Activated CD4-positive, alpha-beta memory T cell treated with anti-CD3 and anti-CD28 coated beads for 36 hours (primary cell): Measurements from ENCODE around the gene ADCY2. TPM values are rescaled to one million over a fixed set of nuclear protein-coding genes. Genes with fewer than 3 reads are reported as not detected.

ENCODE experiments used
- CTCF ChIA-PET: fragments of 350-600 bp; sonication (Branson Sonifier 250); formaldehyde crosslinking; loops from one replicate; lab custom pipeline; 2021; ENCODE audit warnings: antibody characterized with exemption, inconsistent platforms; lab: Charles Lee
- POLR2A ChIA-PET: fragments of 350-600 bp; sonication (Branson Sonifier 250); formaldehyde crosslinking; loops from one replicate; lab custom pipeline; 2021; ENCODE audit warnings: antibody characterized with exemption; lab: Charles Lee
- DNase-seq: peaks from one replicate; pipeline ENCODE4 v3.0.0-alpha.2; 2020
- H3K27ac Mint-ChIP-seq: one replicate; pipeline ENCODE4 v1.8.0; 2021; ENCODE audit warnings: mixed read lengths
- H3K27me3 Mint-ChIP-seq: one replicate; pipeline ENCODE4 v1.8.0; 2021; ENCODE audit warnings: mixed read lengths
- H3K36me3 Mint-ChIP-seq: one replicate; pipeline ENCODE4 v1.8.0; 2021; ENCODE audit warnings: mixed read lengths
- H3K4me1 Mint-ChIP-seq: one replicate; pipeline ENCODE4 v1.8.0; 2021; ENCODE audit warnings: low read depth, mixed read lengths
- H3K4me3 Mint-ChIP-seq: one replicate; pipeline ENCODE4 v1.8.0; 2021; ENCODE audit warnings: mild to moderate bottlenecking, mixed read lengths
- H3K9me3 Mint-ChIP-seq: one replicate; pipeline ENCODE4 v1.8.0; 2021; ENCODE audit warnings: mixed read lengths
- intact Hi-C: fragments of 100-400 bp; cut with micrococcal nuclease; formaldehyde crosslinking; loops from one replicate; pipeline ENCODE4 v1.15.1; 2023
- total RNA-seq, 2 experiments: library from RNA; stranded (reverse); gene quantifications; one replicate each; pipeline ENCODE4 v1.2.3, GENCODE V29; 2021

ADCY2 gene
- total RNA-seq, 2 experiments from 2014 or later: not detected

- Mint-ChIP-seq H3K36me3 (no peaks in the 10 kb centered on the region), H3K27me3 (peaks cover 1% of the 10 kb centered on the region), H3K4me1 (no peaks in the 10 kb centered on the region), H3K4me3 (no peak overlapping the region), H3K9me3 (no peaks in the 10 kb centered on the region), H3K27ac (no peak overlapping the region)
- ChIA-PET POLR2A (no interaction called here), CTCF (no interaction called here)
- intact Hi-C loops: no loop called here
- DNase-seq: no peak
Observed at GRCh38 chr5:7539571-7539970, 143.6 kb downstream of the ADCY2 start.

- Mint-ChIP-seq H3K27ac (no peak overlapping the region), H3K9me3 (no peaks in the 10 kb centered on the region), H3K36me3 (no peaks in the 10 kb centered on the region), H3K4me1 (no peaks in the 10 kb centered on the region), H3K4me3 (no peak overlapping the region), H3K27me3 (peaks cover 1% of the 10 kb centered on the region)
- POLR2A ChIA-PET: no interaction called here
- CTCF ChIA-PET: interaction anchor here (0.9 kb wide), 1 partner anchor 205 kb away, joined by 3 read pairs; no protein-coding TSS in a partner anchor
- no peak for DNase-seq
- intact Hi-C loops: no loop called here
Observed at GRCh38 chr5:7540736-7541485, 145.0 kb downstream of the ADCY2 start.

GRCh38 chr5:7541898-7542297 is 146.0 kb downstream of the ADCY2 start:
- peaks cover 1% of the 10 kb centered on the region for H3K27me3 Mint-ChIP-seq
- CTCF ChIA-PET: interaction anchor here (0.9 kb wide), 1 partner anchor 204 kb away, joined by 3 read pairs; no protein-coding TSS in a partner anchor
- intact Hi-C loops: no loop called here
- DNase-seq: no peak
- H3K4me3 Mint-ChIP-seq: no peak overlapping the region
- H3K9me3 Mint-ChIP-seq: no peaks in the 10 kb centered on the region
- no peak overlapping the region for H3K27ac Mint-ChIP-seq
- H3K4me1 Mint-ChIP-seq: no peaks in the 10 kb centered on the region
- no peaks in the 10 kb centered on the region for H3K36me3 Mint-ChIP-seq
- POLR2A ChIA-PET: no interaction called here

GRCh38 chr5:7546555-7546954 is 150.6 kb downstream of the ADCY2 start:
- H3K27me3 Mint-ChIP-seq: no peaks in the 10 kb centered on the region
- DNase-seq: no peak
- no peaks in the 10 kb centered on the region for H3K4me1 Mint-ChIP-seq
- POLR2A ChIA-PET: no interaction called here
- intact Hi-C loops: no loop called here
- no peaks in the 10 kb centered on the region for H3K9me3 Mint-ChIP-seq
- H3K36me3 Mint-ChIP-seq: no peaks in the 10 kb centered on the region
- CTCF ChIA-PET: no interaction called here
- H3K4me3 Mint-ChIP-seq: no peak overlapping the region
- H3K27ac Mint-ChIP-seq: no peak overlapping the region

GRCh38 chr5:7548596-7548995 is 152.7 kb downstream of the ADCY2 start:
- intact Hi-C loops: no loop called here
- Mint-ChIP-seq H3K36me3 (no peaks in the 10 kb centered on the region), H3K4me3 (no peak overlapping the region), H3K4me1 (no peaks in the 10 kb centered on the region), H3K9me3 (no peaks in the 10 kb centered on the region), H3K27me3 (no peaks in the 10 kb centered on the region), H3K27ac (no peak overlapping the region)
- POLR2A ChIA-PET: no interaction called here
- CTCF ChIA-PET: no interaction called here
- DNase-seq: no peak

- no peak for DNase-seq
- Mint-ChIP-seq H3K27ac (no peak overlapping the region), H3K4me3 (no peak overlapping the region), H3K9me3 (no peaks in the 10 kb centered on the region), H3K36me3 (no peaks in the 10 kb centered on the region), H3K27me3 (peaks cover 2% of the 10 kb centered on the region), H3K4me1 (no peaks in the 10 kb centered on the region)
- ChIA-PET POLR2A (no interaction called here), CTCF (interaction anchor here (0.5 kb wide), 1 partner anchor 131 kb away, joined by 3 read pairs; no protein-coding TSS in a partner anchor)
- intact Hi-C loops: no loop called here
Observed at GRCh38 chr5:7565559-7565958, 169.6 kb downstream of the ADCY2 start.

- H3K4me1 Mint-ChIP-seq: no peaks in the 10 kb centered on the region
- DNase-seq: no peak
- peaks cover 8% of the 10 kb centered on the region for H3K27me3 Mint-ChIP-seq
- ChIA-PET CTCF (no interaction called here), POLR2A (no interaction called here)
- no peak overlapping the region for H3K4me3 Mint-ChIP-seq
- H3K36me3 Mint-ChIP-seq: no peaks in the 10 kb centered on the region
- H3K27ac Mint-ChIP-seq: no peak overlapping the region
- intact Hi-C loops: no loop called here
- peaks cover 2% of the 10 kb centered on the region for H3K9me3 Mint-ChIP-seq
Observed at GRCh38 chr5:7576023-7576715, 180.2 kb downstream of the ADCY2 start.

GRCh38 chr5:7577381-7577780 is 181.4 kb downstream of the ADCY2 start:
- intact Hi-C loops: no loop called here
- DNase-seq: no peak
- peaks cover 2% of the 10 kb centered on the region for H3K9me3 Mint-ChIP-seq
- CTCF ChIA-PET: no interaction called here
- no peak overlapping the region for H3K27ac Mint-ChIP-seq
- H3K4me1 Mint-ChIP-seq: no peaks in the 10 kb centered on the region
- POLR2A ChIA-PET: no interaction called here
- no peak overlapping the region for H3K4me3 Mint-ChIP-seq
- H3K36me3 Mint-ChIP-seq: no peaks in the 10 kb centered on the region
- H3K27me3 Mint-ChIP-seq: peaks cover 8% of the 10 kb centered on the region

- H3K27me3 Mint-ChIP-seq: peaks cover 8% of the 10 kb centered on the region
- no peak overlapping the region for H3K27ac Mint-ChIP-seq
- POLR2A ChIA-PET: no interaction called here
- intact Hi-C loops: no loop called here
- H3K36me3 Mint-ChIP-seq: no peaks in the 10 kb centered on the region
- CTCF ChIA-PET: no interaction called here
- no peak overlapping the region for H3K4me3 Mint-ChIP-seq
- H3K4me1 Mint-ChIP-seq: no peaks in the 10 kb centered on the region
- no peak for DNase-seq
- H3K9me3 Mint-ChIP-seq: peaks cover 2% of the 10 kb centered on the region
Observed at GRCh38 chr5:7578071-7578470, 182.1 kb downstream of the ADCY2 start.

- no peak overlapping the region for H3K27ac Mint-ChIP-seq
- no peaks in the 10 kb centered on the region for H3K4me1 Mint-ChIP-seq
- no peaks in the 10 kb centered on the region for H3K9me3 Mint-ChIP-seq
- intact Hi-C loops: no loop called here
- DNase-seq: no peak
- POLR2A ChIA-PET: no interaction called here
- CTCF ChIA-PET: no interaction called here
- no peaks in the 10 kb centered on the region for H3K36me3 Mint-ChIP-seq
- H3K4me3 Mint-ChIP-seq: no peak overlapping the region
- H3K27me3 Mint-ChIP-seq: no peaks in the 10 kb centered on the region
Observed at GRCh38 chr5:7584749-7585148, 188.8 kb downstream of the ADCY2 start.

- Mint-ChIP-seq H3K27ac (no peak overlapping the region), H3K27me3 (no peaks in the 10 kb centered on the region), H3K36me3 (no peaks in the 10 kb centered on the region), H3K9me3 (no peaks in the 10 kb centered on the region), H3K4me1 (no peaks in the 10 kb centered on the region), H3K4me3 (no peak overlapping the region)
- POLR2A ChIA-PET: no interaction called here
- CTCF ChIA-PET: no interaction called here
- intact Hi-C loops: no loop called here
- DNase-seq: no peak
Observed at GRCh38 chr5:7585807-7586206, 189.9 kb downstream of the ADCY2 start.

GRCh38 chr5:7586480-7586879 is 190.5 kb downstream of the ADCY2 start:
- ChIA-PET CTCF (no interaction called here), POLR2A (no interaction called here)
- H3K27ac Mint-ChIP-seq: no peak overlapping the region
- no peaks in the 10 kb centered on the region for H3K9me3 Mint-ChIP-seq
- no peak overlapping the region for H3K4me3 Mint-ChIP-seq
- DNase-seq: no peak
- H3K36me3 Mint-ChIP-seq: no peaks in the 10 kb centered on the region
- H3K27me3 Mint-ChIP-seq: no peaks in the 10 kb centered on the region
- intact Hi-C loops: no loop called here
- no peaks in the 10 kb centered on the region for H3K4me1 Mint-ChIP-seq

- Mint-ChIP-seq H3K27me3 (peaks cover 2% of the 10 kb centered on the region), H3K27ac (no peak overlapping the region), H3K9me3 (no peaks in the 10 kb centered on the region), H3K4me3 (no peak overlapping the region), H3K36me3 (no peaks in the 10 kb centered on the region), H3K4me1 (no peaks in the 10 kb centered on the region)
- ChIA-PET CTCF (no interaction called here), POLR2A (no interaction called here)
- DNase-seq: no peak
- intact Hi-C loops: no loop called here
Observed at GRCh38 chr5:7589800-7590199, 193.9 kb downstream of the ADCY2 start.
